GM12878 (cell line): ENCODE measurements around the gene HORMAD1.

Experiments
- BCL11A ChIP-seq: IDR thresholded peaks from 2 replicates; pipeline ENCODE4 v1.6.1; 2011; ENCODE audit warnings: low read depth, low read length
- EP300 ChIP-seq, 2 experiments: fragments of 150-350 bp in 1 of 2; IDR thresholded peaks; 2 replicates each; pipeline ENCODE4 v1.6.1; 2011 to 2012; ENCODE audit warnings: low read depth in 2 of 2, low read length in 2 of 2, borderline replicate concordance in 1 of 2, improper control_type of control experiment in 1 of 2, inconsistent platforms in 1 of 2; ENCODE audit not compliant: control insufficient read depth in 1 of 2

GRCh38 chr1:150683914-150684313 lies 36.8 kb downstream of the HORMAD1 start:
- TF ChIP-seq EP300 (IDR thresholded peaks at IDR 0.05; ENCODE audit: borderline replicate concordance in 1 of 2, control insufficient read depth in 1 of 2, low read depth in 2 of 2, low read length in 2 of 2) (no peak), BCL11A (no peak)
